Upper lobe of left lung (tissue), 4 donors: ENCODE measurements around the gene IFRD1.

Experiments used
- CTCF ChIP-seq, 6 experiments: fragments of 450-650 bp in 4 of 6; fragments of 200-600 bp in 2 of 6; sonication (generic) in 2 of 6; IDR thresholded peaks; one replicate each; pipeline ENCODE4 v1.5.1; 2016 to 2019; ENCODE audit warnings: antibody characterized with exemption in 6 of 6
- EP300 ChIP-seq, 4 donors: sonication (generic); formaldehyde crosslinking; IDR thresholded peaks; one replicate each; pipeline ENCODE4 v1.5.1; 2017; ENCODE audit warnings: antibody characterized with exemption in 4 of 4, control low read depth in 2 of 4
- POLR2A ChIP-seq, 4 donors: fragments of 450-650 bp; IDR thresholded peaks; one replicate each; pipeline ENCODE4 v1.5.1; 2016 to 2017; ENCODE audit warnings: antibody characterized with exemption in 4 of 4, mild to moderate bottlenecking in 2 of 4

- TF ChIP-seq EP300 (IDR thresholded peaks at IDR 0.05), result no peak
- no peak for TF ChIP-seq CTCF (IDR thresholded peaks at IDR 0.05)
- TF ChIP-seq POLR2A (IDR thresholded peaks at IDR 0.05), result no peak
These were observed 17.0 kb upstream of the IFRD1 start for GRCh38 chr7:112433289-112433688.
